Measurements from ENCODE around the gene DAB1.
"Not testable (repeated sequence)": the region's sequence is repeated elsewhere in the genome, so short reads cannot be mapped to it uniquely, and the experiment has no call there.

The DAB1 gene

DNA sequence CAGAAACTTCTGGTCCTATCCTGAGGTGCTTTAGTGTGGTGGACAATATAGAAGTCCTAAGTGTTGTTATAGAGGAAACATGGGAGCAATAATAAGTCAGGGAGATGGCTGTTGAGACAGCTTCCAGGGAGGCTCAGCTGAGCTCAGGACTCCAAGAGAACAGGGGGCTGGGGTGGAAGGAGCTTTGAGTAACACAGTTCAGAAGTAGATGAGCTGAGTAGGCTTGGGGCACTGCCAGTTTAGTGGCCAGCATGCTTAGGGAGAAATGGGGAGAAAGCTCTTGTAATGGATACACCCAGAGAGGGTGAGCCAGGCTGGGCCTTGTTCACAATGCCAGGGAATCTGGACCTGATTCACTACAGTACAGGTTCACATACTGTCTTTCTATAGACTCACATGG lies 201.6 kb downstream of the DAB1 start:
- peak; percentile 51 for DNase-seq (ENCODE audit: low read depth, low spot score)

DNA sequence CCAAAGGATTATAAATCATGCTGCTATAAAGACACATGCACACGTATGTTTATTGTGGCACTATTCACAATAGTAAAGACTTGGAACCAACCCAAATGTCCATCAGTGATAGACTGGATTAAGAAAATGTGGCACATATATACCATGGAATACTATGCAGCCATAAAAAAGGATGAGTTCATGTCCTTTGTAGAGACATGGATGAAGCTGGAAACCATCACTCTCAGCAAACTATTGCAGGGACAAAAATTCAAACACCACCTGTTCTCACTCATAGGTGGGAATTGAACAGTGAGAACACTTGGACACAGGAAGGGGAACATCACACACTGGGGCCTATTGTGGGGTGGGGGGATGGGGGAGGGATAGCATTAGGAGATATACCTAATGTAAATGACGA lies 203.0 kb downstream of the DAB1 start:
- DNase-seq (ENCODE audit: low read depth, low spot score): not testable (repeated sequence)

DNA sequence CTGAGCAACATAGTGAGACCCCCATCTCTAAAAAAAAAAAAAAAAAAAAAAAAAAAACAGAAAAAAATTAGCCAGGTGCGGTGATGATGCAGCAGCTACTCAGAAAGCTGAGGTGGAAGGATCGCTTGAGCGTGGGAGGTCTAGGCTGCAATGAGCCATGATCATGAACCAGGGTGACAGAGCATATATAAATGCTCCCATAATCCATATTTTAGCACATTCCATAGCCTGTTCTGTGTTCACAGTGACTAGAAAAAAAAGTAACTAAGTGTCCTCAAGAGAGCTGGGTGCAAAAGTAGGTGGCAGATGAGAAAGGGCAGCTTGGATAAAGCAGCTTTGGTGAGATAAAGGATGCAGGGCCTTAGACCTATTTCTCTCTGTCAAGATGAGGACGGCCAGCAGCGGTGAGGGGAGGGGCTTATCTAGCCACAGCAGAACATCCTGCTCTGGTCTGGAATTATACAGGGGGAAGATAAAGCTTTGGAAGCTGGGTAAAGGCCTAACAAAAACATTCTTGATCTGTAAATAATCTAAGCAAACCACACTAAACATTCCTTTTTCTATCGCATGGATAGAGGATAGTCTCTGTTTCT lies 205.3 kb downstream of the DAB1 start:
- peak; percentile 42 for DNase-seq (ENCODE audit: low read depth, low spot score)

DNA sequence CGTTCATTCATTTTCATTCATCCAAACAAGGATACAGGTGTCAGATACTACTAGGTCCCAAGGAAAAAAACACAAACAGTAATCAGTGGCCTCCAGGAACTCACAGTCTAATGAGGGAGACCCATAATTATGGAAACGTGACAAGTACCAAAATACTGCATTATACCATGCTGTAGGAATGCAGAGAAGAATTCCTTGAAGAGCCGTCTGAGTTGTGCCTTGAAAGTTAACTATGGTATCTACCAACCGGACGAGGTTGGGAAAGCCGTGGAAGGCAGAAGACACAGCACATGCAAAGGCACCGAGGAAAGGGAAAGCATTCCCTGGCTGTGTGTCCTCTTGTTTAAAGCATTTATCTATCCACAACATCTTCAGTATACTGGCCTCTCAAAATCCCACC lies 206.0 kb downstream of the DAB1 start:
- peak; percentile 15 for DNase-seq (ENCODE audit: low read depth, low spot score)

DNA sequence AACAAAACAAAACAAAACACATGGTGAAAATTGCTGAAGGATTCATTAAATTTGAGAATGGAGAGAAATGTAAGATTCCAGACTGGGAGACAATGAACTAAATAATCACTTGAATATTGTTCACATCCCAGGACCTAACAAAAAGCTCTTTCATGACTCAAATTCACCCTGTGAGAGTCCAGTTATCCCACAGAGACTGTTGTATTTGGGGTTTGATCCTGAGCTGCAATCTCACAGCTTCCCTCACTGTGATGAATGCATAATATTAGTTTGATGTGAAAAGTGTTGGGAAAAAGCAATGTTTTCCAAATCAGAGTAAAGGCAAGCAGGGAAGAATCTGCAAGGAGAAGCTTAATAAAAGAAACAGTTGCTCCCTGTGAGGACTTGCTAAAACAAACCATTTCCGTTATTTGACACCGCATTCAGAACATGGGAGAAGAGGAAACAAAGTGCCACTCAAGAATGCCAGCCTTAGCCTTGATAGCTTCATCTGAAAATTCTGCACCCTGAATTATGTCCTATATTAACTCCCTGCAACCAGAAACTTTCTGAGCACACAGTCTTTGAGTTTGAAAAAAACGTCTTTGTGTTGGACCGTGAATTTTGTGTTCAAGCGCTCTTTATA lies 208.8 kb downstream of the DAB1 start:
- DNase-seq (ENCODE audit: low read depth, low spot score): peak; percentile 44

DNA sequence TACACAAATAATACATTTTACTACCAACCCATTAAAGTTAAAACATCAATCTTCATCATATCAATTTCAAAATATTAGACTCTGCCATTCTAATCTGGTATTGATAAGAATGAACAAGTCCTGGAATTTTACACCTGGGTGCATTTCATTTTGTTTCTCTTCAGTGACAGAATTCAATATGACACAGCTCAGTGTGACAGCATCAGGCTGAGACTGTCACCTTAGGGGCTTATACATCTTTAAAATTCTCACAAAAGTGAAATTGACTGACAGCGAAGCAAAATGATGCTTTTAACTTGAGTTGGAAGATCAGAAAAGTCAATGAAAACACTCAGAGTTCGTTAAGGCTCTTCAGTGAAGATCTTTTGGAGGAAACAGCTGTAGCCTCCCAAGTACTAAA lies 213.0 kb downstream of the DAB1 start:
- no peak for DNase-seq (ENCODE audit: low read depth, low spot score)

DNA sequence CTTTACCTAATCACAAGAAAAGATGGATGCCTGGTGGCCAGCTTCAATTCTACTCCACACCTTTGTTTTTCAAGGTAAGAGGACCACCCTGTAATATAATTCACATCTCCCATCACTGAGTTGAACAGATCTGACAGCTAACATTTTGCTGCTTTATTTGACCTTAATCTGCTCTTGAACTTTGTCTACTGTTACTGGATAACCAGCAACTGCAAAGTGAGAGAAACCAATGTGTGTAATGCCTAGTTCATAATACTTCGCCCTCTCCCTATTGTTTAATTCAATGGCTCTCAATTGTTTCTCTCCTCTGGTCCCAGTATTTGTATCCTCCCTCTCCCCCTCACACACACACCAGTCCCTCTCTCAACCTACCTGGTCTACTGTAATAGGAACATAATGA lies 214.4 kb downstream of the DAB1 start:
- no peak for DNase-seq (ENCODE audit: low read depth, low spot score)

DNA sequence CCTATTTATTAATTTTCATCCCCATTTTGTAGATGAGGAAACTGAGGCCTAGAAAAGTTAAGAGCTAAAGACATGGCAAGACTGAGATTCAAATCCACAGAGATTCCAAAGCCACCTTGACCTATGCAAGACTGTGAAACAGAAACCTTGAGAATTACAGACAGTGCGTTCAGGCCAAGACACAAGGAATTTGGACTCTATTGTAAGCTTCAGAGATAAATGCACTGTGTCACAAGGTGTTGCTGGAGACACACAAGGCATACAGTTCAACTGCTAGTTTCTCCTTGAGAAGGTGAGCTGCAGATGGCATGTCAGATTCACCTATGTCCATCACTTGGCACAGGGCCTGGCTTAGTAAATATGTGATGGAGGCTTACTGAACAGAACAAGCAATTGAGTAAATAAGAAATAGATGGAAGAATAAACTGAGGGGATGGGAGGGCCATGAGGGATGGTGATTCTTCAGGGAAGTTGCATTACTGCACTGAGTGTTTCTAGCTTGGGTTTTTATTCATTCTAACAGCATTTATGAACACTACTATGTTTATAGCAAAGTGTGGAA lies 215.0 kb downstream of the DAB1 start:
- no peak for DNase-seq (ENCODE audit: low read depth, low spot score)

DNA sequence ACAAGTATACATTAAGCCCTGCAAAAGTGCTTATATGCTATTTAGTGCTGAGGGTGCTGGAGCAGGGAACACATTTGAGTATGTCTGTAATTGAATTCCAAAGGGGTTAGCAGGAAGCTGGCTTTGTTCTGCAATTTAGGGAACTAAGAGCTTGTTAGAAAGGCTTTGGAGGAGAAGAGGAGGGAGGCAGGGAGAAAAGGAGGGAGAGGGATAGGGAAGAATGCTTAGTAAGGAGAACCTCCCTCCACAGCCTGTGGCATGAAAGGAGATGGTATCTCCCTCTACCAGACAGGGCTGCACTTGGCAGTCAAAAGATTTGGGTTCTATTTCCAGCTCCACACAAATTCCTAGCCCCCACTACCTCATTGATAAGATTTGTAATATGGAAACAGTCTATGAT lies 217.8 kb downstream of the DAB1 start:
- peak; percentile 43 for DNase-seq (ENCODE audit: low read depth, low spot score)

DNA sequence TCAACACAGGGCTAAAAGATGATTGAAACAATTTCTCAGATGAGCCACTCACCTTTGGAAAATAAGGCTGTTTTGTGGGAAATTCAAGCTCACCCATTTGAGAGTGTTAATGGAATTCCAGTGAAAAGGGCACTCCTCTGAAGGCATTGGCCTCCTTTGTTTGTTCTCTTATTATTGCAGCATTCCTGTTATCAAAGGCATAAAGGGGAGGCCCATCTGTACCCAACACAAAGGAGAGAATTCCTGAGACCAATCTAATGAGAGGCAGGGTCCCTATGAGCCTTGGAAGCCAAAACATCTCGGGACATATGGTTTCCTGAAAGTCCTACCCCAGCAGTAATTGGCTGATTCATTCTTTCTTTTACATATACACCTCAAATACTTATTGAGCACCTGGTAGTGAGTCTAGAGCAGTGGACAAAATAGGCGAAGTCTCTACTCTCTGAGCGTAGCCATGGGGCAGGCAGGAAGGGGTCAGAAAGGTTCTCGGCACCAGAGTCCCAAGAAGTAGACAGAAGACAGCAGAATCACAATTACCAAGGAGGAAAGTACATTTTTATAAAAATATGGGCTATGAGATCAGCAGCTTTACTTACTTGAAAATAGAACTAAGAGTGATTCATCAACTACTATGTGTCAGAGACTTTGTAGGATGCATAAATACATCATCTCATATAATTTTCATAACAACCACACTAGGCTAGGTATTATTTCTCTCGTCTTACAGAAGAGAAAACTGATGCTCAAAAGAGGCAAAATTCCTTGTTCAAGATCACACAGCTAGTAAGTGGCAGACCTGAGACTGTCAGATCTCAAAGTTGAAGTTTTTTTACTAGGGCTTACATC lies 218.7 kb downstream of the DAB1 start:
- peak; percentile 43 for DNase-seq (ENCODE audit: low read depth, low spot score)

DNA sequence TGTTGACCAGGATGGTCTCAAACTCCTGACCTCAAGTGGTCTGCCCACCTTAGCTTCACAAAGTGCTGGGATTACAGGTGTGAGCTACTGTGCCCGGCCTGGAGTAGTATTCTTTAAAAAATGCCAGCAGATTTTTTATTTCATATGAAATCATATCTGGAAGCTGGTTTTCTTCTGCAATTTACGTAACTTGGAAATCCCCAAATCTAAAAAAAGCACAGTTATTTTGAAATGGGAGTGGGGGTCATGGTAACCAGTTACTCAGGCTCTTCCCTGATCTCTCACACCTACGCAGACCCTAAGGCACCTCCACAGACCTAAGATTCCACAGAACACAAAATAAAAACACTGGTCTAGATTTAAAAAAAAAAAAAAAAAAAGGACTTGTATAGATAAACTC lies 219.8 kb downstream of the DAB1 start:
- no peak for DNase-seq (ENCODE audit: low read depth, low spot score)

DNA sequence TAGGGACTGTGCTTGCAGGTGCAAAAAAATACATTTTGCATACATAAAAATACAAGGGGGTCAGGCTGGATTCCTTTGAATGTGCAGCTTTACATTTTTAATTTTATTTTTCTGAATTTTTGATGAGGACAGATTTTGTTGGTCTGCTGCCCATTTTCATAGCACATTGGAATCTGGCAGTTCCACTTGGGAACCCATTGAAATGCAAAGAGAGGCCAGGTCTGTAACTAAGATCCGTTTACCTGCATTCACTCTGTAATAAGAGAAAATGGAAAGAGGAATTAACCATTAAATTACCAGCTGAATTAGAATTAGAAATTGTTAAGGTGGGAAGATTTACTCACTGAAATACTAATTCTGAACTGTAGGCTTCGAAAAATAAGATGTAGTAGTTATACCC lies 221.6 kb downstream of the DAB1 start:
- no peak for DNase-seq (ENCODE audit: low read depth, low spot score)

DNA sequence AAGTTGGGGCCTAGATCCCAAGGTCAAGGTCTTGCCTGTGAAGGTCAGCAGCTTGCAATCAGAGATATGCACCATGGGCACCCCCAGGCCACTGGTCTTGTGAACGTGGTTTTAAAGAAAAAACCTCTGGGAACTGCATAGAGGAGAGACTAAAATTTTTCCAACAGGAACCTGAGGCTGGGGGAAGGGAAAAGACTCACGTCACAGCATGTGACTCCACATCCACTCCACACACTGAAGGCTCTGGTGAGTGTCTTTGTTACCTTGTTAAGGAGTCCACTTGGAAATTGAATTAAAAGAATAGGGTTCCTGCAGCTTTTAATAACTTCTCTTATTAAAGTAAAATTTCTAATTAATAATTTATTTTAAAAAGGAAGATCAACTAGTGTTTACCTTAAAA lies 224.9 kb downstream of the DAB1 start:
- no peak for DNase-seq (ENCODE audit: low read depth, low spot score)

DNA sequence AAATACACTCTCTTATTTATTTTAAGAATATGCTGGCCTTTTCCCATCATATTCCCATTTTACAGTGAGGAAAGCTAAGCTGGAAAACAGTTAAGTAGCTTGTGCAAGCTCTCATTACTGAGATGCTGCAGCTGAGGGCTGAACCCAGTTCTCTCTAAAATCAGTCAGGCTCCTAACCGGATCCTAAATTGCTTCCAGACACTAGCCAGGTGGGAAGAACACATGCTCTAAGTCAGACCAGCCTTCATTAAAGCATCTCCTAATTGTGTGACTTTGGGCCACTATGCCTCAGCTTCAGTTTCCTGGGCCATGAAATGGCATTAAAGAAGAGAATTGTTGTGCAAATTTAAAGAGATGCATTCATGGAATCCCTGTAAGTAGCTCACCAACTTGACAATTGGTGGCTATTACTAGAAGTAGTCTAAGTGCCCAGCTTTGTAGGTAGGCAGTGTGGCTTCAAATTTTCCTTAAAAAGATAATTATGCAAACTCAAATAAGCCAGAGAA lies 228.4 kb downstream of the DAB1 start:
- no peak for DNase-seq (ENCODE audit: low read depth, low spot score)

DNA sequence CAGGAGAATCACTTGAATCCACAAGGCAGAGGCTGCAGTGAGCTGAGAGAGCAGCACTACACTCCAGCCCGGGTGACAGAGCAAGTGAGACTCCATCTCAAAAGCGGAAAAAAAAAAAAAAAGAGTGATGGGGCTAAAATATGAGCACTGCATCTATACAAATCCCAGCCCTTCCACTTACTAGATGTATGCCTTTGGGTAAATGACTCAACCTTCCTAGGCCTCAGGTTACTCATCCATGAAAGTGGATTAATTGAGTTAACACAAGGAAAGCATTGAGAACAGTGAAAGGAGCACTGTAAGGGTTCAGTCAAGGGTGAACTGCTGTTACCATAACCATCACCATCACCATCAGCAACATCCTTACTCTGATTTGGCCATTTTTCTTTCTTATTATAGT lies 231.6 kb downstream of the DAB1 start:
- peak; percentile 77 for DNase-seq (ENCODE audit: low read depth, low spot score)

DNA sequence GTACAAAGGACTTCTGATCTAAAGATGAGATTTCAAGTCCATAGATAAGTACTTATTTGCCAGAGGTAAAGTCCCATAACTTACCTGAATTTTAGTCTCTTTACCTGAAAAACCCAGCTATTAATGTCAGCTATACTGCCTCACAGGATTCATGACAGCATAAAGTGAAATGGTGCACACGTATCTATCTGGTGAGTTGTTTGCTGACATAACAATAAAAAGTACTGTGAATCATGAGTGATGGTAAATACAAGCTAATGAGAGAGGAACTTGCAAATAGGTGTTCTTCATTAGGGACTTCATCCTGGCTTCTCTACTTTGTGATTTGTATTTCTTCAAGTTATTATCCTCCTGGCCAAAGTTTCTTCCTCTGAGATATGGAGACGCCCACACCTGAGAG lies 233.0 kb downstream of the DAB1 start:
- no peak for DNase-seq (ENCODE audit: low read depth, low spot score)

DNA sequence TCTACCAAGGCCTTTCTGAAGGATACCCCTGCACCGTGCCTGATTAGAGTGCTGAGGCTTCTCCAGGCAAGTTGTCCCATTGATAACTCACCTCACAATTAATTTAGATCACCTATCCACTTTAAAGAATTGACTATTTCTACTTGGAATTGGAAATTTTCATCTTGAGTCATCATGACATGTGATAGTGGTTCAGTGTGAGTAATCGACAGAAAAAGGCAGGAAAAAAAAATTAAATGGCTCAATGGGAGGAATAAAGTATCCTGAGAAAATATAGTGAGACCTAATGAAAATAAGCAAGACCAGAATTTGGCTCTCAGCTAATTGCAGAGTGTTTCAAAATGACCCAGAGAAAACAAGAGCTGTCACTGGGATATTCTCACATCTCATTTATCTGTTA lies 235.7 kb downstream of the DAB1 start:
- peak; percentile 21 for DNase-seq (ENCODE audit: low read depth, low spot score)

DNA sequence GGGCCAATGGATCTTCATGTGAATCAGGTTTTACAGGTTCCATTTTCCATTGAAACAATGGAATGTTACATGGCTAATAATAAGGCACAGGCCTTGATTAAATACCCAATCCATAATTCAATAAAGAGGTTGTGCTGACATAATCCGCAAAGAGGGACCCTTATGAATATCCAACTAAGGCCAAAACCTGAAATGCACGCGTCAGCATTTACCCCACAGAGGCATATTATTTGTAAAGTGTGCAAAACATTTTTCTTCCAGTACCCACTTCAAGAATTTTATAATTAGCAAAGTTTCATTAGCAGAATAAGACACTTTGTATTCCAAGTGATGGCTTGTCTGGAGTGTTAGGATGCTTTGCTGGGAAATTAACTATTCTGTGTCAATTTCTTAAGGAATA lies 237.4 kb downstream of the DAB1 start:
- DNase-seq (ENCODE audit: low read depth, low spot score): no peak

DNA sequence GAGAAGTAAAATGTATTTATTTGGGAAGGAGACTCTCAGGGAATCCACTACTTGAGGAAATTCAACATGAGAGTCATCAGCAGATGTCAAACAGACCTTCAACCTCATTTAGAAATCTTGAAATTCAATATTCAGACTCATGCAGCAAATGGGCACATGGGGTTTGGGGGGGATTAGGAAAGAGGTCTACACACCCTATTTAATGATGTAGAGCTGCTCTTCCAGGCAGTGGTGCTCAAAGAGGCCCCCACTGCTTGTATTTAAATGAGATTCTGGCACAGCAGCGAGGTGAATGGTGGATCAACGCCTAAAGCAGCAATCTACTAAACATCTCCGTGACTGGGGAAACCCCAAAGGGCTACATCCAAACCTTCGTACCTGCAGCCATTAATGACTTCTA lies 244.9 kb downstream of the DAB1 start:
- DNase-seq (ENCODE audit: low read depth, low spot score): no peak

DNA sequence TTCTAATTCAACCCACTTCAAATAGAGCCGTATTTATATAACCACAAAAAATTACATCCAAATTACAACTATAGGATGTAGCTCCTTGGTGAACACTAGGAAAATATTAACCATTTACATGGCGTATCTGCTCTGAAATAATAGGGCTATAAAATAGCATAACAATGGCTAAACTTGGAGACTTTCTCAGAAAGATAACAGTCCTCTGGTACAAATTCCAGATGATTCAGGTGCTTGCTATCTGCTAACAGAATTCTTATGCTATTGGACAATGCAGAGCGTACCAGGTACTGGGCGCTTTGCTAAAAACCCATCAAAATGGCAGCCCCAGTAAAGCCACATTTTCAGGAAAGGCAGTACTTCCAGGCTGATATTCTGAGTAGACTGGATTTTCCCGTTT lies 248.4 kb downstream of the DAB1 start:
- no peak for DNase-seq (ENCODE audit: low read depth, low spot score)

DNA sequence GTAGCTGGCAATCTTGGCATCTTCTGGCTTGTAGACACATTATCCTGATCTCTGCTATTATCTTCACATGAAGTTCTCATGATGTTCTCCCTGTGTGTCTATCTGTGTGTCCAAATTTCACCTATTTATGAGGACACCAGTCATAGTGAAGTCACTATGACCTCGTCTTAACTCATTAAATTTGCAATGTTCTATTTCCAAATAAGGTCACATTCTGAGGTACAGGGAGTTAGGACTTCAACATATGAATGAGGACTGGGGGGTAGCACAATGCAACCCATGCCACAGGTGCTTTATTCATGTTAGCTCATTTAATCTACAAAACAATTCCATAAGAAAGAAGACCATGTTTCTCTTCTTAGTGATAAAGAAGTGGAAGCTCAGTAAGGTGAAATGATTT lies 251.8 kb downstream of the DAB1 start:
- DNase-seq (ENCODE audit: low read depth, low spot score): no peak

DNA sequence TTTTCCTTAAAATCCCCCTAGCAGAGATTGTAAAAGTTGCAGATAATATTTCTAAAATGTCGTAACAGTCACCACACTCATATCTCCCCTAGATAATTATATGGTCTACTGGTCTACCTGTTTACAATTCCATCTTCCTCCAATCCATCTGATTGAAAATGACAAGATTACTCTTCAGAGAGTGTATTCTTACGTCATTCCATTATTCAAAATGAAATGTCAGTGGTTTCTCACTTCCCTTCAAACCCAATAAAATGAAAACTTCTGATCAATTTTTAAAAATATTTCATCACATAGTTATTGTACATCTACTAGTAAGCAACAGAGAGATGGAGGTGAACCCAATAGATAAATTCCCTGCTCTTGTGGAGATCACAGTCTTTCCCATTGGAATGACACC lies 255.9 kb downstream of the DAB1 start:
- no peak for DNase-seq (ENCODE audit: low read depth, low spot score)

DNA sequence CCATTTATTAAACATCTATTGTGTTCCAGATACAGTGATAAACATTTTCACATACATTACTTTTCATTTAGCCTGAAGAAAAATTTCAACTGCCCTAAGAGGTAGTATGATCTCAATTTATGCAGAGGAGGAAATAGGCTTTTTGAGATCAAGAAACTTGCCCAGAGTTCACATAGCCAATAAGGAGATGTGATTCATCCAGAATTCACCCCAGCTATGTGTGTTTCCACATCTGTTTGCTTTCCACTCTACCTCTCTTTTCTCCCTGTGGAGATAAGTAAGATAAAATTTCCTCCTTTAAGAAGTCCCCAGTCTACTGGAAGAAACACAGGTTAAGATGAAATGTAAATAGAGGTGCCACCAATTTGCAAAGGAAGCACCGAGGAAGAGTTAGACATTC lies 258.3 kb downstream of the DAB1 start:
- peak; percentile 35 for DNase-seq (ENCODE audit: low read depth, low spot score)

Measured in astrocyte of the hippocampus (primary cell).